Measurements from ENCODE around the gene GALNT4.

Gene GALNT4

DNA sequence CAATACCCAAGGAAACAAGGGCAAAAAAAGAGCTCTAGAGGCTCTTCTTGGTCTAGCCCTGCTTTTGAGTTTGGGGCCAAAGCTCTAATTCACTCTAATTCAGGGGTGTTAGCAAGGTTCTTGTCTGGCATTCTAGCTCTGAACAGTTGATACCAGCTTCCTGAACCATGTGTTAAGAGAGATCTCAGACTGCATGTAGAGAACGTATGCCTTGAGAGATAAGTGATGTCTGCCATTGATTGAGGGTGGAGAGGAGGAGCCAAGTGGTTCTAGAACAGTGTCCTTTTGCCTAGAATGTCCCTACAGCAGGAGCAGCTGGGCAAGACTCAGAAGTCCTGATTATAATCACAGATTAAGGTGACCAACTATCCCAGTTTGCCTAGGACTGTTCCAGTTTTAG, 19.4 kb upstream of the GALNT4 start:
- no peaks in the 10 kb centered on the region for H3K36me3 ChIP-seq (ENCODE audit: insufficient read depth, low read length)
- H3K9me3 ChIP-seq (ENCODE audit: control insufficient read depth, insufficient read depth, low read length), result no peaks in the 10 kb centered on the region
- no peaks in the 10 kb centered on the region; the same call in 1 of the 2 replicates for H3K4me1 ChIP-seq (ENCODE audit: insufficient read depth, low read length)
- H3K9ac ChIP-seq (ENCODE audit: low read depth, low read length), result no peak overlapping the region

DNA sequence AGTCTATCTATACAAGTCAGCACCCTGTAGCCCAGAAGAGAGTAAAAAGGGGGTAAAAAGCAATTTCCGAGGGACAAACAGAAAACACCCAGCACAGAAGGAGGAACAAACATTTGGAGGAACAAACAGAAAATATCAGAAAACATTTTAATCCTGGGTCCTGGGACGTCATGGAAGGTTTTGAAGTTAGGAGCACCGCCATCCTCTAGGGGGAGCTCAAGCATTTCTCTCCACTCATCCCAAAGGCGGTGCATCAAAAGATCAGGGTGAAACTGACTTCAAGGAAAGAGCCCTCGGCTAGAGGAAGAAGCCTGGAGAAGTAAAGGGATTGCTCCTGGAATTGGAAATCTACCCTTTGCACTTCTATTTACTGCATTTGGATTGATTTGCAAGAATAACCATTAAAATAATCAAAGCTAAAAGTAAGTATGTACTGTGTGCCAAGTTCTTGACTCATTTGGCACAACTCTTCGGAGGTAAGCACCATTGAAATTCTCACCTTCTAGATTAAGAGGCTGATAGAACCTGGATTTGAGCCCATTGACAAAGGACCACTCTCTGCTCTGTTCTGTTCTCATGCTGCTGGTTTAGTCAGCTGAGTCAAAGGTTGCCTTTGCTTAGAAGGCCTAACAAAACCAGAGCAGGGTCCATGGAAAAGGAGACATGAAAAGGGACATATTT, 18.5 kb upstream of the GALNT4 start:
- H3K9ac ChIP-seq (ENCODE audit: low read depth, low read length), result no peak overlapping the region
- H3K36me3 ChIP-seq (ENCODE audit: insufficient read depth, low read length), result no peaks in the 10 kb centered on the region

DNA sequence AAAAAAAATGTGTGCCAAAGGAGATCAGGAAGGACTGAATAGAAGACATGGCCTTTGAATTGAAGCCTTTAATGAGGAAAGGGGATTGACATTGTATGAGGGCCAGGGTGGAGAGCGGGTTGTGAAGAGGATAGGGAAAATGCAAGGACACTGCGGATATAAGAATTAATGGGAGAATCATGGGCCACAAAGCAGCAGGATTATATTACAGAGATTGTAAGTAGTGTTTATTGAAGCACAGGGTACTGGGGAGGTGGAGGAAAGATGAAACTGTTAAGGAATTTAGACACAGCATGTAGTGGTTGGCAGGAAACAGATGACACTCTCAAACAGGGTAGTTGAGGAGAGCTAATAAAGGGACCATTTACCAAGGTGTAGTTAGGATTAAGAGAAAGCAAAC, 17.6 kb upstream of the GALNT4 start:
- H3K9ac ChIP-seq (ENCODE audit: low read depth, low read length), result no peak overlapping the region
- H3K36me3 ChIP-seq (ENCODE audit: insufficient read depth, low read length), result no peaks in the 10 kb centered on the region
- H3K4me1 ChIP-seq (ENCODE audit: insufficient read depth, low read length), result no peaks in the 10 kb centered on the region; the same call in 1 of the 2 replicates
- H3K9me3 ChIP-seq (ENCODE audit: control insufficient read depth, insufficient read depth, low read length), result no peaks in the 10 kb centered on the region

More for the DNA sequence above, 18.5 kb upstream of the GALNT4 start:
- no peaks in the 10 kb centered on the region; the same call in 1 of the 2 replicates for H3K4me1 ChIP-seq (ENCODE audit: insufficient read depth, low read length)
- no peaks in the 10 kb centered on the region for H3K9me3 ChIP-seq (ENCODE audit: control insufficient read depth, insufficient read depth, low read length)

DNA sequence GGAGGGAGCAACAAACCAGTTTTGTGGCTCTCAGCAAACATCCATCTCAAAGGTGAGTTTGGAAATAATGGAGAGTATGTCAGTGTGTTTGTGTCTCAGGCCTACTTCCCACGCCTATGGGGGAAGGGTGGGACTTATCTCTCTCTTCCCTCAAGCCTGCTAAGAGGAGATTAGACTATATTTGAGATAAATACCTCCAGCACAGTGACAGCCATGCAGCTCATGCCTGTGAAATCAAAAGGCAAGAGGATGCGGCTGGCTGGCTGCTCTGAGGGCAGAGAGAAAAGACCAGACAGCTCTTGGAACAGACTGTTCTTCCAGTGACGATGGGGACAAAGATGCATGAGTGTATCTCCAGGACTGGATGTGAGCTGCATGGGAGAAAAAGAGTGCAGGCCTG, 16.0 kb upstream of the GALNT4 start:
- Histone ChIP-seq H3K36me3 (ENCODE audit: insufficient read depth, low read length) (no peaks in the 10 kb centered on the region), H3K9ac (ENCODE audit: low read depth, low read length) (no peak overlapping the region), H3K9me3 (ENCODE audit: control insufficient read depth, insufficient read depth, low read length) (no peaks in the 10 kb centered on the region), H3K4me1 (ENCODE audit: insufficient read depth, low read length) (no peaks in the 10 kb centered on the region)

DNA sequence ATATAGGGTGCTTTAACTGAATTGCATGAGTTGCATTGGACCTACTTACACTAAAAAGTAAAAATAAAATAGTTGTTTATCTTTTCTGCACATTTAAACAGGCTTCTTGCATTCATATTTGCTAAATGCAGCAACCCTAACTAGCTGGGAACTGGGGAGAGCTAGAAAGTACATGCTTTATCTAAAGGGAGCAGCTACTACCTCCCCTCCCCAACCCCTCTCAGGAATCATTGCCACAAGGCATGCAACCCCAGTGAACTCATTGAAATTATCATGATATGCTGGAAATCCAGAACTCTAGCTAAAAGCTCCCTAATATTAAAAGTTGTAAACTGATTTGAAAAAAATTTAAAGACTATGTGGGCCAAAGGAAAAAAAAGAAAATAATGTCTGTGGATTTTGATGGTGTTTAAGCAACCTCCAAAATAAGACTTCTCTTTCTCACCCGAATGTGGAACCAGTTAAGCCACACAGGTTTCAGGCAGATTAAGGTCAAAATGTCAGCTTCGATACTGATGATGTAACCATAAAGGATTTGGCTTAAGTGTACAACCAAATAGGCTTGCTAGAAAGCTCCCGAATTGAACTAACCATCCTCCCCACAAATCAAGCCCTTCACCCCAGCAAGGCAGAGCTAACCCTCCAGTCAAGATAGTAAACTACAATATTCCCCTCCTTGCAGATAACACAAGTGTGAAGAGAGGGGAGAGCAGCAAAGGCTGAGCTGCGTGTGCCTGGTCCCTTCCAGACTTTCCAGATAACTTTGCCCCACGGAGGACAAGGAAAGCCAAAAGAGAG, 15.0 kb upstream of the GALNT4 start:
- Histone ChIP-seq H3K4me1 (ENCODE audit: insufficient read depth, low read length) (no peaks in the 10 kb centered on the region), H3K36me3 (ENCODE audit: insufficient read depth, low read length) (no peaks in the 10 kb centered on the region), H3K9ac (ENCODE audit: low read depth, low read length) (no peak overlapping the region), H3K9me3 (ENCODE audit: control insufficient read depth, insufficient read depth, low read length) (no peaks in the 10 kb centered on the region)

DNA sequence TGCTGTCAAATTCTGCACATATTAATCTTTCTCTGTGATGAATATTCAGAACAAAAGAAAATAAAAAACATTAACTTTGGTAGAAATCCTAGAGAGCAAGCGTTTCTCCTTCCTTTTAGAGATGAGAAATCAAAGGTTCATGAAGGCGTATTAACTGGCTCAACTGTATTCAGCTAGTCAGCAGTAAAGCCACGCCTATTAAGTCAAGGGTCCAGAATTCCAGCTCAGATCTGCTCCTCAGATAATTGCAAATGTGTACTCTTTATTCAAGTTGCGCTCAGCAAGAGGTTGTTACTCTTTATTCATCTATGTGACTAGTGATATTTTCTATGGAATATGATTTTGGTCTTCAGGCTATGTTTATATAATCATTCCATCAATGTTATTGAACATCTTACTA, 14.3 kb upstream of the GALNT4 start:
- Histone ChIP-seq H3K9me3 (ENCODE audit: control insufficient read depth, insufficient read depth, low read length) (no peaks in the 10 kb centered on the region), H3K4me1 (ENCODE audit: insufficient read depth, low read length) (no peaks in the 10 kb centered on the region), H3K9ac (ENCODE audit: low read depth, low read length) (no peak overlapping the region)

DNA sequence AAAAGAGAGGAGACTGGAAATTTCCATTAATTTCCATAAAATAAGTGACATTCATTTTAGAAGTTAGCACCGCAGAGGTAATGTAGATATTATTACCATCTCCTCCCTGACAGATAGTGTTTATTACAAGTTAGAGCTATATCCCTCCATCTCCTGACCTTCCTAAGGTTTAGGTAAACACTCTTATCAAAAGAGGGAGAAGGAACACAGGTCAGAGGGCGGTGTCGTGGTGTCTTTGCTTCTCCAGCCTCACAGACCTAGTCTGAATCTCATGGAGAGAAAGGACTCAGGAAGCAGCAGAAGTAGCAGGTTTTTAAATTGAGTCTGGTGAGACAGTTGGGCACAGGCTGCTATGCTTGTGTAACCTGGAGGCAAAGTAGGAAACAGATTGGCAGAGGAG, 12.8 kb upstream of the GALNT4 start:
- no peaks in the 10 kb centered on the region for H3K9me3 ChIP-seq (ENCODE audit: control insufficient read depth, insufficient read depth, low read length)
- H3K9ac ChIP-seq (ENCODE audit: low read depth, low read length), result no peak overlapping the region
- H3K4me1 ChIP-seq (ENCODE audit: insufficient read depth, low read length), result no peaks in the 10 kb centered on the region
- no peaks in the 10 kb centered on the region for H3K36me3 ChIP-seq (ENCODE audit: insufficient read depth, low read length)

More for the DNA sequence above, 14.3 kb upstream of the GALNT4 start:
- no peaks in the 10 kb centered on the region for H3K36me3 ChIP-seq (ENCODE audit: insufficient read depth, low read length)

DNA sequence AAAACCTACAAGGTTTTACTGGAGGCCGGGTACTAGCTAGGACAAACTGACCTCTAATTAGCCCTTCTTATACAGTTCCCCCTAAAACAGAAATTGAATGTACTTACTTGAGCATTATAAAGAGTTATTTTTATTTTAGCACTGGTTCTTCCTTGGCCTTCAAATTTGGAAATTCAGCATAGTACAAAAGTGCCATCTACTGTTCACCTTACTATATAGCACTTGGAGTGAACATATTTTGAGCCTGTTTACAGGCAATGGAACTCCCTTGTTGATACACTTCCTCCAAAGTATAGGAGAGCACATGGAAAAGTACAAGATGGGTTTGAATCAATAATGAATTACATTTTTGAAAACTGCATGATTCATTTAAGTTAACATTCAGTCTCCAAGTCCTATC, 5.1 kb upstream of the GALNT4 start:
- Histone ChIP-seq H3K4me1 (ENCODE audit: insufficient read depth, low read length) (no peaks in the 10 kb centered on the region), H3K9me3 (ENCODE audit: control insufficient read depth, insufficient read depth, low read length) (no peaks in the 10 kb centered on the region), H3K36me3 (ENCODE audit: insufficient read depth, low read length) (no peaks in the 10 kb centered on the region), H3K9ac (ENCODE audit: low read depth, low read length) (no peak overlapping the region)

DNA sequence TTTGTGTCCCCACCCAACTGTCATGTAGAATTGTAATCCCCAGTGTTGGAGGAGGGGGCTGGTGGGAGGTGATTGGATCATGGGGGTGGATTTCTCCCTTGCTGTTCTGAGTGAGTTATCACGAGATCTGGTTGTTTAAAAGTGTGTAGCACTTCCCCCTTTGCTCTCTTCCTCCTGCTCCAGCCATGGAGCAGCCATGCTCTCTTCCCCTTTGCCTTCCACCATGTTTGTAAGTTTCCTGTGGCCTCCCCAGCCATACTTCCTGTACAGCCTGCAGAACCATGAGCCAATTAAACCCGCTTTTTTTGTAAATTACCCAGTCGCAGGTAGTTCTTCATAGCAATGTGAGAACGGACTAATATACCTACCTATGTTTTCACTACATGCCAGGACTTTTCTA, 3.8 kb upstream of the GALNT4 start:
- no peaks in the 10 kb centered on the region for H3K36me3 ChIP-seq (ENCODE audit: insufficient read depth, low read length)
- H3K4me1 ChIP-seq (ENCODE audit: insufficient read depth, low read length), result peaks cover 6% of the 10 kb centered on the region
- H3K9ac ChIP-seq (ENCODE audit: low read depth, low read length), result no peak overlapping the region
- H3K9me3 ChIP-seq (ENCODE audit: control insufficient read depth, insufficient read depth, low read length), result no peaks in the 10 kb centered on the region

DNA sequence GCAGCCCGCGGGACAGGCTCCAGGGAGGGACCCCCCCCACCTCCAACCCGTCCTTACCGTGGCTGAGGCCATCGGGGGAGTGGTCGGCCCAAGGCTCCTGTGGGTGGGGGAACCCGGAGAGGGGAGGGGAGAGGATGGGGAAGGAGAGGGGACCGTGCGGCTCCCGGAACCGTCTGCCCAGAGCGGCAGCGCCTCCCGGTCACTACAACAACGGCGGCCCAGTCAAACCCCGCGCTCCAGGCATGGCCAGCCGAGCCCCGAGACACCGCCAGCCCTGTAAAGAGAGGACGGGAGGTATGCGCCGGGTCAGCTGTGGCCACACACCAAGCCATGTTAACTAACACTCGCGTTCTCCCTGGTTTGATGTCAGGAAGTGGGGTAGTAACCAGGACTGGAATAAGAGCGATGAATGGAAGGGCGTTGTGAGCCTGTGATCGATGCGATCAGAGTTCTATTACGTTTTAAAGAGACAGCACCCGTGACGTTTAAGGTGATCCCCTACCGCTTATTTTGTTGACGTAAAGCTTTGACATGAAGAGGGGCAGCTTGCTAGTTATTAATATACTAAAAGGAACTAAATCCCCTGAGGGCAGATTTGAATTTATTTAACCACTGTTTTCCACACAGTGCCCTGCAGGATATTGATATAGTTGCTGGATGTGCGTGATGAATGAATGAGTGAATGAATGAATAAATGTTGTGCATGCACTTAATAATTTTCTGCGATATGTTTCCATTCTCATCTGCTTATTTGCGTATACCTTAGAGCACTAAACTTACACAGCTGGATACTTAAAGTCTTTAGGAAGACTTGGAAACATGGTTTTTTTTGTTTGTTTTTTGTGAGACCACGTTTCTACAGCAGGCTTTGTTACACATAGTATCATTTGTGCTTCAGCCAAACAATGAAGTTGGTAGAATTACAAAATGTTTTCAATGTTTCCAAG, 1.5 kb upstream of the GALNT4 start, which contains the start of gene POC1B:
Gene POC1B, minus strand, starts transcription at position 224 of the 947 bp plus-strand sequence. Its CDS starts 152 bp downstream, at position 72.
- H3K9me3 ChIP-seq (ENCODE audit: control insufficient read depth, insufficient read depth, low read length), result no peaks in the 10 kb centered on the region
- H3K9ac ChIP-seq (ENCODE audit: low read depth, low read length), result peak within 1 kb of the TSS; percentile 82
- H3K36me3 ChIP-seq (ENCODE audit: insufficient read depth, low read length), result peaks cover 4% of the 10 kb centered on the region; the same call in 1 of the 2 replicates
- peaks cover 6% of the 10 kb centered on the region for H3K4me1 ChIP-seq (ENCODE audit: insufficient read depth, low read length)

DNA sequence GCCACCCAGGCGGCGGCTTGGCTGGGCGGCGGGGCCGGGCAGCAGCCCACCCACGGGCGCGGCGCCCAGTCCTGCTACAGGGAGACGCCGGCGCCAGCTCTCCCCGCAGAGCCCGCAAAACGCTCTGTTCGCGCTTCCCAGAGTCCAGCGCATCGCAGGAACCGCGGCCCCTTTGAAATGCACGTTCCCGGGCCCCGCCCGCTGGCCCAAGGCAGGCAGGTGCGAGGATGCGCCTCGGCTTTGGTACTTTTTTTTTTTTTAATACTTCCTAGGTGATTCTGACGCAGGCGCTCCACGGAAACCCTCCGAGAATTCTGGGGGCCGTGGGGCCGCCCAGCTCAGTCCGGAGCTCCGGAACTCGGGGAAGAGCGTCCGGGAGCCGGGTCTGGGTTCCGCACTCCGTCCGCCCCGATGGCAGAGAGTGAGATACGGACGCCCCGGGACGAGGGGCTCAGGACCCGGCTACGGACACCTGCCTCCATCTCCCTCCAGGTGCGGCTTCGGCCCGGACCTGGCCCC, 768 bp upstream of the GALNT4 start:
- Histone ChIP-seq H3K9me3 (ENCODE audit: control insufficient read depth, insufficient read depth, low read length) (no peaks in the 10 kb centered on the region), H3K4me1 (ENCODE audit: insufficient read depth, low read length) (peaks cover 6% of the 10 kb centered on the region), H3K9ac (ENCODE audit: low read depth, low read length) (peak overlapping the region; percentile 82), H3K36me3 (ENCODE audit: insufficient read depth, low read length) (peaks cover 4% of the 10 kb centered on the region; the same call in 1 of the 2 replicates)

DNA sequence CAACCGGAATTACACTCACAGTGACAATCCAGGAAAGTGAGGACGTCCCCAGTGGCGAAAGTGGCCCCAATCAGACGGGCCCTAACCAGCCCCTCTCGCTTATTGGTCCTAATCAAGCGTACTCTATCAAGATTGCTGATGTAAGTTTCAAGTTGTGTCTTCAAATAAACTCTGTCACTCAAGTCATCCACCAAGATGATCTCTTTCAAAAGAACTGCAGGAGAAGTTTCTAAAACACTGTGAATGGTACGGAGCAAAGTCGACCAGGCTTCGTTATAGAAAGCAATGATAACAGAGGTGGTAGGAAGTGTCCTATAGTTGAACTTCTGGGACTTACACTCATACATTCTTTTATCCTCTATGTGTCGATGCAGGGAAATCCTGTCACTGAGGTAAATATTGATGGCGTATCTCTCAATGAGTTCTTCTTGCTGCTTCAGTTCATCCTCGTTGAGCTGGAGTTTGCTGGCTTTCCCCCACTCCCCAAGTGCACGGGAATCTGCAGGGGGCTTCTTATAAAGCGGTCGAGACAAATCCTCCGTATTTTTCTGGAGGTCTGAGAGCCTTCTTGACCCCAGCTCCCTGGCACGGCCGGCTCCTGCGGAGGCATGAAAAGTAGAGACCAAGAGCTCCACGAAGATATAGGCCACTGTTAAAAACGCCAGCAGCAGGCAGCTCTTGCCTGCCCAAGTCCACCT, 604 bp downstream of the GALNT4 start:
- Histone ChIP-seq H3K4me1 (ENCODE audit: insufficient read depth, low read length) (peaks cover 6% of the 10 kb centered on the region), H3K36me3 (ENCODE audit: insufficient read depth, low read length) (peaks cover 4% of the 10 kb centered on the region; the same call in 1 of the 2 replicates), H3K9ac (ENCODE audit: low read depth, low read length) (peak overlapping the region; percentile 82), H3K9me3 (ENCODE audit: control insufficient read depth, insufficient read depth, low read length) (no peaks in the 10 kb centered on the region)

DNA sequence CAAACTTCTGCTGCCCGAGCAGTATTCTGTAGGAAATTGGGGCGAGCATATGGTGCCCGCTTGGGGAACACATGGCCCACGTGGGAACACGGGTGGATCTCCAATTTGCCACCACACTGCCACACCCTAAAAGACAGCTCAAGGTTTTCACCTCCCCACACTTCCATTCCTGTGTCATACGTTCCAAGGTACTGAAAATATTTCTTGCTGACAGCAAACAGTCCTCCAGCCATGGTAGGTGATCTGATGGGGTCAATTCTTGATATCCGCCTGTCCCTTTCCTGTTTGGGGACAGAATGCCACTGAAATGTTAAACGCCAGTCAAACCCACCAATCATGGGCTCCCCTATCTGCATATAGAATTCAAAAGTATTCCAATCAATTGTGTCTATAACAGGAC, 1.2 kb downstream of the GALNT4 start:
- Histone ChIP-seq H3K36me3 (ENCODE audit: insufficient read depth, low read length) (peaks cover 4% of the 10 kb centered on the region; the same call in 1 of the 2 replicates), H3K4me1 (ENCODE audit: insufficient read depth, low read length) (peaks cover 6% of the 10 kb centered on the region), H3K9ac (ENCODE audit: low read depth, low read length) (no peak overlapping the region), H3K9me3 (ENCODE audit: control insufficient read depth, insufficient read depth, low read length) (no peaks in the 10 kb centered on the region)

All from ES-I3 (cell line).